SK-N-SH (cell line): ENCODE results near the gene TASOR2. TPM values are rescaled to one million over a fixed set of nuclear protein-coding genes. Genes with fewer than 3 reads are reported as not detected.

Source experiments
- CTCF ChIA-PET: fragments of 300-600, 350-600 bp; formaldehyde crosslinking; extraction: SDS; loops from one replicate; lab custom pipeline; 2021; lab: Yijun Ruan, JAX
- POLR2A ChIA-PET: fragments of 350-600 bp; sonication (Branson Sonifier 250); formaldehyde crosslinking; extraction: SDS; loops from one replicate; lab custom pipeline; 2020; ENCODE audit warnings: antibody characterized with exemption, inconsistent platforms; lab: Yijun Ruan, JAX
- DNase-seq: peaks from one replicate; pipeline ENCODE4 v3.0.0; 2012
- H2AFZ ChIP-seq: fragments of 200-600 bp; sonication (generic); 2 replicates; pipeline ENCODE4 v1.8.1; 2016; ENCODE audit warnings: antibody characterized with exemption, mild to moderate bottlenecking, low read depth
- H3F3A ChIP-seq: fragments of 200-600 bp; sonication (generic); replicated peaks from 2 replicates; pipeline ENCODE3; 2016; ENCODE audit warnings: antibody characterized with exemption, mild to moderate bottlenecking; ENCODE audit not compliant: insufficient read depth
- H3K27ac ChIP-seq, 2 experiments: fragments of 200-500 bp in 1 of 2; fragments of 200-600 bp in 1 of 2; sonication (Bioruptor generic) in 1 of 2; sonication (generic), shearing (Covaris generic) in 1 of 2; 2 replicates each; pipeline versions ENCODE4 v1.5.1 to v1.6.1; 2014 to 2016; ENCODE audit warnings: low read depth in 2 of 2, inconsistent platforms in 1 of 2, low read length in 1 of 2, mild to moderate bottlenecking in 1 of 2, mixed read lengths in 1 of 2
- H3K27me3 ChIP-seq: fragments of 200-600 bp; sonication (generic), shearing (Covaris generic); 2 replicates; pipeline ENCODE4 v1.6.1; 2016; ENCODE audit warnings: mixed run types; ENCODE audit not compliant: insufficient read depth
- H3K36me3 ChIP-seq, 2 experiments: fragments of 200-500 bp in 1 of 2; fragments of 200-600 bp in 1 of 2; sonication (Bioruptor generic) in 1 of 2; sonication (generic) in 1 of 2; replicated peaks in 1 of 2; 2 replicates each; pipeline versions ENCODE3 to v1.5.1; 2014 to 2016; ENCODE audit warnings: low read length in 1 of 2, mild to moderate bottlenecking in 1 of 2; ENCODE audit not compliant: insufficient read depth in 2 of 2, control insufficient read depth in 1 of 2
- H3K4me1 ChIP-seq, 2 experiments: fragments of 200-500 bp in 1 of 2; fragments of 200-600 bp in 1 of 2; sonication (Bioruptor generic) in 1 of 2; sonication (generic), shearing (Covaris generic) in 1 of 2; 2 replicates each; pipeline versions ENCODE4 v1.5.1 to v1.6.1; 2014 to 2016; ENCODE audit warnings: low read depth in 1 of 2, low read length in 1 of 2, mixed run types in 1 of 2; ENCODE audit not compliant: insufficient read depth in 2 of 2, control insufficient read depth in 1 of 2
- H3K4me2 ChIP-seq: fragments of 200-600 bp; sonication (generic), shearing (Covaris generic); 2 replicates; pipeline ENCODE4 v1.6.1; 2017; ENCODE audit warnings: mixed run types
- H3K4me3 ChIP-seq, 2 experiments: fragments of 200-500 bp in 1 of 2; fragments of 200-600 bp in 1 of 2; sonication (Bioruptor generic) in 1 of 2; sonication (generic), shearing (Covaris generic) in 1 of 2; 2 replicates each; pipeline versions ENCODE4 v1.5.1 to v1.8.1; 2014 to 2016; ENCODE audit warnings: low read depth in 2 of 2, inconsistent platforms in 1 of 2, low read length in 1 of 2, mild to moderate bottlenecking in 1 of 2, mixed read lengths in 1 of 2, moderate library complexity in 1 of 2
- H3K79me2 ChIP-seq: fragments of 200-600 bp; sonication (generic); 2 replicates; pipeline ENCODE4 v1.8.1; 2017; ENCODE audit warnings: mild to moderate bottlenecking; ENCODE audit not compliant: insufficient read depth
- H3K9ac ChIP-seq: fragments of 200-600 bp; sonication (generic); 2 replicates; pipeline ENCODE4 v1.6.1; 2017; ENCODE audit warnings: mixed run types
- H3K9me2 ChIP-seq: fragments of 200-600 bp; sonication (generic); 2 replicates; pipeline ENCODE4 v1.6.1; 2017; ENCODE audit warnings: mixed run types
- H3K9me3 ChIP-seq: fragments of 200-600 bp; sonication (generic); 2 replicates; pipeline ENCODE4 v1.6.1; 2017; ENCODE audit warnings: mixed run types, mild to moderate bottlenecking, moderate library complexity
- H4K20me1 ChIP-seq: fragments of 200-600 bp; sonication (generic); 2 replicates; pipeline ENCODE4 v1.6.1; 2017; ENCODE audit warnings: mild to moderate bottlenecking, mixed run types; ENCODE audit not compliant: insufficient read depth
- EZH2phosphoT487 ChIP-seq: fragments of 200-600 bp; sonication (generic); IDR thresholded peaks from 2 replicates; pipeline ENCODE4 v1.6.1; 2017; ENCODE audit warnings: low read depth, mixed run types, mild to moderate bottlenecking, antibody characterized with exemption, moderate library complexity, borderline replicate concordance
- JUND ChIP-seq: IDR thresholded peaks from 2 replicates; pipeline ENCODE4 v1.4.0; 2012
- MEF2A ChIP-seq: IDR thresholded peaks from 2 replicates; pipeline ENCODE4 v1.4.0; 2012; ENCODE audit warnings: low read depth, borderline replicate concordance
- NFIC ChIP-seq: IDR thresholded peaks from 2 replicates; pipeline ENCODE4 v1.4.0; 2012; ENCODE audit warnings: borderline replicate concordance
- NRF1 ChIP-seq: IDR thresholded peaks from 2 replicates; pipeline ENCODE4 v1.6.1; 2012; ENCODE audit warnings: low read depth, mild to moderate bottlenecking, low read length
- RFX5 ChIP-seq: IDR thresholded peaks from 2 replicates; pipeline ENCODE4 v1.6.1; 2012; ENCODE audit warnings: mild to moderate bottlenecking, improper control_type of control experiment, low read length
- TAF1 ChIP-seq: IDR thresholded peaks from 2 replicates; pipeline ENCODE4 v1.6.1; 2012; ENCODE audit warnings: low read depth, mild to moderate bottlenecking, low read length, moderate library complexity, borderline replicate concordance
- WGBS: methylation state at CpG from one replicate; pipeline ENCODE4 v1.1.6; 2017; ENCODE audit warnings: low lambda C conversion rate; 5-methylcytosine and 5-hydroxymethylcytosine counted together
- polyA plus RNA-seq, 3 experiments: library from polyadenylated mRNA; depleted of rRNA; stranded (reverse); fragments of >200 nt; gene quantifications; 2 replicates each; pipeline ENCODE4 v1.2.3, GENCODE V29; 2012
- TF ChIP-seq, protein P1 (sequence below): IDR thresholded peaks from 2 replicates; pipeline ENCODE4 v1.4.0; 2012; ENCODE audit warnings: low read depth
- TF ChIP-seq, protein P2 (sequence below): IDR thresholded peaks from 2 replicates; pipeline ENCODE4 v1.6.1; 2012; ENCODE audit warnings: mild to moderate bottlenecking, low read depth, low read length, moderate library complexity
- TF ChIP-seq, protein P3 (sequence below): fragments of 150-350 bp; IDR thresholded peaks from 2 replicates; pipeline ENCODE4 v1.6.1; 2017; ENCODE audit warnings: antibody characterized with exemption, low read length, low read depth, borderline replicate concordance
- TF ChIP-seq, protein P4 (sequence below): fragments of 150-350 bp; IDR thresholded peaks from 2 replicates; pipeline ENCODE4 v1.6.1; 2016; ENCODE audit warnings: mild to moderate bottlenecking, low read depth, low read length
- TF ChIP-seq, protein P5 (sequence below): fragments of 200-600 bp; sonication (generic); IDR thresholded peaks from 2 replicates; pipeline ENCODE4 v1.6.1; 2017; ENCODE audit warnings: antibody characterized with exemption, mild to moderate bottlenecking, moderate library complexity

The TASOR2 gene
- polyA plus RNA-seq, 1 of the 3 experiments (the other 2 are of a cell fraction): 21.2 TPM

DNA sequence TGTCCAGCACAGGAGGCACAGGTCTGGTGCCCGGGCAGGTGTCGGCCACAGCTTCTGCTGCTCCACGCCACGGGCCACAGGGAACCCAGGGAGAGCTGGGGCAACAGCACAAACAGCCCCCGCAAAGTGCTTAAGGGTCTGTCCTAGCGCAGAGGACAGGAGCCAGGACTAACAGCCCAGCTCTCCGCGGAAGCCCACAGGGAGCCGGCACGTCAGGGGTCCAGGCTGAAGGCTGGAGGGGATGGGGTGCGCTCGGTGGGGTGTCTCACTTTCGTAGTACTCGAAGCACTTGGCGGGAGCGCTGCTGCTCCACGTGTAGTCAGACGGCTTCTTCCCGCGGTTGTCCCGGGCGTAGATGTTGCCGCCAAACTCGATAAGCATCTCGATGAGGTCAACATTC, 43.1 kb upstream of the TASOR2 start:
- Histone ChIP-seq H3K4me3 (no peak overlapping the region), H3K9me2 (no peaks in the 10 kb centered on the region), H3K4me2 (no peak overlapping the region), H4K20me1 (no peaks in the 10 kb centered on the region), H3K27ac (no peak overlapping the region), H3K9me3 (no peaks in the 10 kb centered on the region), H3K27me3 (no peaks in the 10 kb centered on the region), H3K4me1 (no peaks in the 10 kb centered on the region; a peak in 1 of 4 replicates), H3K9ac (no peak overlapping the region), H3F3A (no peaks in the 10 kb centered on the region), H3K79me2 (no peaks in the 10 kb centered on the region), H3K36me3 (peaks cover 0 to 34% of the 10 kb centered on the region in 2 experiments), H2AFZ (no peak overlapping the region)
- 92% methylated on average over 19 of the region's 25 CpGs for WGBS
- DNase-seq: no peak
- ChIA-PET CTCF (interaction anchor here (1.5 kb wide), 1 partner anchor 18 kb away, joined by 5 read pairs; no protein-coding TSS in a partner anchor), POLR2A (no interaction called here)
- no peak for TF ChIP-seq NRF1
- TF ChIP-seq JUND: no peak

- no peak overlapping the region for H2AFZ ChIP-seq
- H3K27me3 ChIP-seq: no peaks in the 10 kb centered on the region
- no peaks in the 10 kb centered on the region; a peak in 1 of 4 replicates for H3K4me1 ChIP-seq
- no peak overlapping the region for H3K4me3 ChIP-seq
- 84% methylated on average over 8 of the region's 8 CpGs for WGBS
- CTCF ChIA-PET: interaction anchor here (1.0 to 5.0 kb wide), 5 partner anchors 8 to 794 kb away, joined by 3 to 17 read pairs (median 3); no protein-coding TSS in a partner anchor
- no peaks in the 10 kb centered on the region for H3K79me2 ChIP-seq
- no peak overlapping the region for H3K9ac ChIP-seq
- POLR2A ChIA-PET: no interaction called here
- TF ChIP-seq NFIC (no peak), JUND (no peak), TAF1 (no peak), MEF2A (no peak), RFX5 (no peak), EZH2phosphoT487 (no peak)
- TF ChIP-seq, protein P1, sequence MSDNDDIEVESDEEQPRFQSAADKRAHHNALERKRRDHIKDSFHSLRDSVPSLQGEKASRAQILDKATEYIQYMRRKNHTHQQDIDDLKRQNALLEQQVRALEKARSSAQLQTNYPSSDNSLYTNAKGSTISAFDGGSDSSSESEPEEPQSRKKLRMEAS: no peak
- TF ChIP-seq, protein P2, sequence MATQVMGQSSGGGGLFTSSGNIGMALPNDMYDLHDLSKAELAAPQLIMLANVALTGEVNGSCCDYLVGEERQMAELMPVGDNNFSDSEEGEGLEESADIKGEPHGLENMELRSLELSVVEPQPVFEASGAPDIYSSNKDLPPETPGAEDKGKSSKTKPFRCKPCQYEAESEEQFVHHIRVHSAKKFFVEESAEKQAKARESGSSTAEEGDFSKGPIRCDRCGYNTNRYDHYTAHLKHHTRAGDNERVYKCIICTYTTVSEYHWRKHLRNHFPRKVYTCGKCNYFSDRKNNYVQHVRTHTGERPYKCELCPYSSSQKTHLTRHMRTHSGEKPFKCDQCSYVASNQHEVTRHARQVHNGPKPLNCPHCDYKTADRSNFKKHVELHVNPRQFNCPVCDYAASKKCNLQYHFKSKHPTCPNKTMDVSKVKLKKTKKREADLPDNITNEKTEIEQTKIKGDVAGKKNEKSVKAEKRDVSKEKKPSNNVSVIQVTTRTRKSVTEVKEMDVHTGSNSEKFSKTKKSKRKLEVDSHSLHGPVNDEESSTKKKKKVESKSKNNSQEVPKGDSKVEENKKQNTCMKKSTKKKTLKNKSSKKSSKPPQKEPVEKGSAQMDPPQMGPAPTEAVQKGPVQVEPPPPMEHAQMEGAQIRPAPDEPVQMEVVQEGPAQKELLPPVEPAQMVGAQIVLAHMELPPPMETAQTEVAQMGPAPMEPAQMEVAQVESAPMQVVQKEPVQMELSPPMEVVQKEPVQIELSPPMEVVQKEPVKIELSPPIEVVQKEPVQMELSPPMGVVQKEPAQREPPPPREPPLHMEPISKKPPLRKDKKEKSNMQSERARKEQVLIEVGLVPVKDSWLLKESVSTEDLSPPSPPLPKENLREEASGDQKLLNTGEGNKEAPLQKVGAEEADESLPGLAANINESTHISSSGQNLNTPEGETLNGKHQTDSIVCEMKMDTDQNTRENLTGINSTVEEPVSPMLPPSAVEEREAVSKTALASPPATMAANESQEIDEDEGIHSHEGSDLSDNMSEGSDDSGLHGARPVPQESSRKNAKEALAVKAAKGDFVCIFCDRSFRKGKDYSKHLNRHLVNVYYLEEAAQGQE: no peak
- TF ChIP-seq, protein P3, sequence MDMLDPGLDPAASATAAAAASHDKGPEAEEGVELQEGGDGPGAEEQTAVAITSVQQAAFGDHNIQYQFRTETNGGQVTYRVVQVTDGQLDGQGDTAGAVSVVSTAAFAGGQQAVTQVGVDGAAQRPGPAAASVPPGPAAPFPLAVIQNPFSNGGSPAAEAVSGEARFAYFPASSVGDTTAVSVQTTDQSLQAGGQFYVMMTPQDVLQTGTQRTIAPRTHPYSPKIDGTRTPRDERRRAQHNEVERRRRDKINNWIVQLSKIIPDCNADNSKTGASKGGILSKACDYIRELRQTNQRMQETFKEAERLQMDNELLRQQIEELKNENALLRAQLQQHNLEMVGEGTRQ: no peak
- TF ChIP-seq, protein P4, sequence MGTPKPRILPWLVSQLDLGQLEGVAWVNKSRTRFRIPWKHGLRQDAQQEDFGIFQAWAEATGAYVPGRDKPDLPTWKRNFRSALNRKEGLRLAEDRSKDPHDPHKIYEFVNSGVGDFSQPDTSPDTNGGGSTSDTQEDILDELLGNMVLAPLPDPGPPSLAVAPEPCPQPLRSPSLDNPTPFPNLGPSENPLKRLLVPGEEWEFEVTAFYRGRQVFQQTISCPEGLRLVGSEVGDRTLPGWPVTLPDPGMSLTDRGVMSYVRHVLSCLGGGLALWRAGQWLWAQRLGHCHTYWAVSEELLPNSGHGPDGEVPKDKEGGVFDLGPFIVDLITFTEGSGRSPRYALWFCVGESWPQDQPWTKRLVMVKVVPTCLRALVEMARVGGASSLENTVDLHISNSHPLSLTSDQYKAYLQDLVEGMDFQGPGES: no peak
- TF ChIP-seq, protein P5, sequence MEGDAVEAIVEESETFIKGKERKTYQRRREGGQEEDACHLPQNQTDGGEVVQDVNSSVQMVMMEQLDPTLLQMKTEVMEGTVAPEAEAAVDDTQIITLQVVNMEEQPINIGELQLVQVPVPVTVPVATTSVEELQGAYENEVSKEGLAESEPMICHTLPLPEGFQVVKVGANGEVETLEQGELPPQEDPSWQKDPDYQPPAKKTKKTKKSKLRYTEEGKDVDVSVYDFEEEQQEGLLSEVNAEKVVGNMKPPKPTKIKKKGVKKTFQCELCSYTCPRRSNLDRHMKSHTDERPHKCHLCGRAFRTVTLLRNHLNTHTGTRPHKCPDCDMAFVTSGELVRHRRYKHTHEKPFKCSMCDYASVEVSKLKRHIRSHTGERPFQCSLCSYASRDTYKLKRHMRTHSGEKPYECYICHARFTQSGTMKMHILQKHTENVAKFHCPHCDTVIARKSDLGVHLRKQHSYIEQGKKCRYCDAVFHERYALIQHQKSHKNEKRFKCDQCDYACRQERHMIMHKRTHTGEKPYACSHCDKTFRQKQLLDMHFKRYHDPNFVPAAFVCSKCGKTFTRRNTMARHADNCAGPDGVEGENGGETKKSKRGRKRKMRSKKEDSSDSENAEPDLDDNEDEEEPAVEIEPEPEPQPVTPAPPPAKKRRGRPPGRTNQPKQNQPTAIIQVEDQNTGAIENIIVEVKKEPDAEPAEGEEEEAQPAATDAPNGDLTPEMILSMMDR: no peak
- H3F3A ChIP-seq: no peaks in the 10 kb centered on the region
- DNase-seq: no peak
- H3K4me2 ChIP-seq: no peak overlapping the region
- H3K27ac ChIP-seq: no peak overlapping the region
- H3K9me3 ChIP-seq: no peaks in the 10 kb centered on the region
- H3K36me3 ChIP-seq: peaks cover 0 to 40% of the 10 kb centered on the region in 2 experiments
- H3K9me2 ChIP-seq: no peaks in the 10 kb centered on the region
- H4K20me1 ChIP-seq: no peaks in the 10 kb centered on the region
Observed at GRCh38 chr10:5643346-5644067, 41.1 kb upstream of the TASOR2 start.
